Gastrocnemius medialis (tissue), 4 donors: Measurements from ENCODE around the gene ERICH6.

Experiments
- POLR2A ChIP-seq, 2 donors: fragments of 450-650 bp; IDR thresholded peaks; one replicate each; pipeline ENCODE4 v1.6.1; 2017; ENCODE audit warnings: antibody characterized with exemption in 2 of 2, mild to moderate bottlenecking in 2 of 2, moderate library complexity in 2 of 2
- TF ChIP-seq, protein P1 (sequence below), 5 experiments: fragments of 450-650 bp in 3 of 5; fragments of 200-600 bp in 2 of 5; sonication (generic) in 2 of 5; IDR thresholded peaks in 4 of 5; conservative IDR thresholded peaks in 1 of 5; 1 replicate in 4 of 5; 2 replicates in 1 of 5; pipeline ENCODE4 v1.5.1; 2016 to 2019; ENCODE audit warnings: antibody characterized with exemption in 5 of 5, mild to moderate bottlenecking in 3 of 5, moderate library complexity in 3 of 5

DNA sequence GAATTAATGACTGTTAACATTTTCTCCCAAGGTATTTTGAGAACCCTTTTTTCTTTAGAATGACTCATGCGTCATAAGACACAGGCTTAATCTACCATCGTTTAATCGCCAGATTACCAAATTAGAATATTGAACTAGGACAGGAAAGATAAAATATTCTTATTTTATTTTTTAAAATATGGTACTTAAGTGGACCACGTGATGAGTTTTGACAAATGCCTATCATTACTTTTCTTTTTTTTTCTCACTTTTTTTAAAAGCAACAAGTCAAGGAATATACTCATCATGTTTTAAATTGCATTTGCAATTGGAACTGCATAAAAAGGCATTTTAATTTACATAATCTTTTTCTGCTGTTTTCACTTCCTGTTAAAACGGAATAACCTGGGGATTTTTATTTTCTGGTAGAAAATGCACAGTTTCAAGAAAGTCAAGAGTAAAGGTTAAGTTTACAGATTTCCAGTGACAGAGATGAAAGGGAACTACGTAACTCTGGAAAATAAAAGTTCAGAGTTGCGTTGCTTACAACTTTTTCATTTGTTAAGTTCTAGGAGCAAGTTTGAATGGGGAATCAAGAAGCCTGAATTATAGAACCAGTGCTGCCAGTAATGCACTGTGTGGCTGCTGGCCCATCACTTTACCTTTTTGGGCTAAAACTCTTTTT lies 35.6 kb upstream of the ERICH6 start:
- TF ChIP-seq, protein P1, sequence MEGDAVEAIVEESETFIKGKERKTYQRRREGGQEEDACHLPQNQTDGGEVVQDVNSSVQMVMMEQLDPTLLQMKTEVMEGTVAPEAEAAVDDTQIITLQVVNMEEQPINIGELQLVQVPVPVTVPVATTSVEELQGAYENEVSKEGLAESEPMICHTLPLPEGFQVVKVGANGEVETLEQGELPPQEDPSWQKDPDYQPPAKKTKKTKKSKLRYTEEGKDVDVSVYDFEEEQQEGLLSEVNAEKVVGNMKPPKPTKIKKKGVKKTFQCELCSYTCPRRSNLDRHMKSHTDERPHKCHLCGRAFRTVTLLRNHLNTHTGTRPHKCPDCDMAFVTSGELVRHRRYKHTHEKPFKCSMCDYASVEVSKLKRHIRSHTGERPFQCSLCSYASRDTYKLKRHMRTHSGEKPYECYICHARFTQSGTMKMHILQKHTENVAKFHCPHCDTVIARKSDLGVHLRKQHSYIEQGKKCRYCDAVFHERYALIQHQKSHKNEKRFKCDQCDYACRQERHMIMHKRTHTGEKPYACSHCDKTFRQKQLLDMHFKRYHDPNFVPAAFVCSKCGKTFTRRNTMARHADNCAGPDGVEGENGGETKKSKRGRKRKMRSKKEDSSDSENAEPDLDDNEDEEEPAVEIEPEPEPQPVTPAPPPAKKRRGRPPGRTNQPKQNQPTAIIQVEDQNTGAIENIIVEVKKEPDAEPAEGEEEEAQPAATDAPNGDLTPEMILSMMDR (IDR thresholded peaks at IDR 0.05 in 4 of 5, conservative IDR thresholded peaks at IDR 0.05 in 1 of 5) = no peak
- TF ChIP-seq POLR2A (IDR thresholded peaks at IDR 0.05) = no peak
